ENCODE results near the gene ESPNL.

ESPNL gene

GRCh38 chr2:238174291-238174690 is 74.2 kb downstream of the ESPNL start:
- no peak for DNase-seq

GRCh38 chr2:238174701-238175100 is 74.6 kb downstream of the ESPNL start:
- DNase-seq, result no peak

DNA sequence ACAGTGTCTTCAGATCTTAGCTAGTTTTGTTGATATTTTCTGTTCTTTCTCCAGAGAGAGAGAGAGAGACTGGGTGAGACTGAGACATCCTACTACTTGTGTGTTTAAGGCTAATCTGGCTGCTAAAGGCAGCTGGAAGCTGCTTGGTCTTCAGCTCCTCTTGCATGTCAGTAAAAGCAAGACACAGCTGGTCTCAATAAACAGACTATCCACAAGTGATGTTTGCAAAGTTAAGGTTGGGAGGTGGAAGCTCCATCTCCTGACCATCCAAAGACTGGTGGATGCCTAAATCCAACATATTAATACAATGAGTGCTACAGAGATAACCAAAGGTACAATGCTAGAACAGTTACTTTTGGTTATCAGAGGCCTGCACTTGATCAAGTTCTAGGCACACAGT is 76.5 kb downstream of the ESPNL start:
- DNase-seq, result no peak

DNA sequence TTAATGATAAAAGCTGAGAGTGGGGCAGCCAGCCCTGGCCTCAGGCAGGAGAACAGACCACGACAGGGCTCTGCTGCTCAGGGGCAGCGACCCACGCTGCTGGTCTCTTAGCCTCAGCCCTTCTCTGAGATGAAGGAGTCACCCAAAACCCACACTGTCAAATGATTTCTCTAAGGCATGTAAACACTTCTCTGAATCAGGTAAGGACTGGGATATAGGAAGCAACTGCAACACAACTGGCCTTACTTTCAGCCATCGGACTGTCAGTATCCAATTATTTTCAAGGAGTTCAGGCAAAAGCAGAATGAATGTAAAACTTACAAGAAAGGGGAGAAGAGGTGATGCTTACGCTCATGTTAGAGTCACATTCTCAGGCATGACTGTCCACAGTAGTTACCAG is 80.4 kb downstream of the ESPNL start:
- no peak for DNase-seq

- DNase-seq, result no peak
Observed at GRCh38 chr2:238182362-238182761, 82.2 kb downstream of the ESPNL start.

Data from CD4-positive, alpha-beta T cell treated with Interleukin-17A for 4 hours (primary cell).